Measurements from ENCODE around the gene LCN15.
"Not testable (repeated sequence)": the region's sequence is repeated elsewhere in the genome, so short reads cannot be mapped to it uniquely, and the experiment has no call there.

Gene LCN15

GRCh38 chr9:136787690-136788400 is 23.5 kb upstream of the LCN15 start:
- Histone ChIP-seq H3K27ac (ENCODE audit: low read depth in 2 of 2, low read length in 2 of 2) (peak overlapping the region; percentile 97 to 100), H3K36me3 (ENCODE audit: control insufficient read depth in 2 of 2, insufficient read depth in 2 of 2, low read length in 2 of 2) (peaks cover 0 to 3% of the 10 kb centered on the region in 2 donors), H3K27me3 (ENCODE audit: control insufficient read depth in 2 of 2, insufficient read depth in 2 of 2, low read length in 2 of 2) (peaks cover 0 to 3% of the 10 kb centered on the region in 2 donors), H3K4me3 (ENCODE audit: low read length in 2 of 2) (peak overlapping the region; percentile 20 to 66), H3K9me3 (ENCODE audit: control insufficient read depth in 2 of 2, low read length in 2 of 2) (no peaks in the 10 kb centered on the region), H3K4me1 (ENCODE audit: control insufficient read depth in 2 of 2, insufficient read depth in 2 of 2, low read length in 2 of 2) (peaks cover 35 to 45% of the 10 kb centered on the region in 2 donors), H3K9ac (ENCODE audit: low read depth in 1 of 2, low read length in 2 of 2) (peak overlapping the region; percentile 68 to 75)

- not testable (repeated sequence) for H3K9me3 ChIP-seq (ENCODE audit: control insufficient read depth in 2 of 2, low read length in 2 of 2); H3K4me3 ChIP-seq (ENCODE audit: low read length in 2 of 2); H3K27ac ChIP-seq (ENCODE audit: low read depth in 2 of 2, low read length in 2 of 2); H3K36me3 ChIP-seq (ENCODE audit: control insufficient read depth in 2 of 2, insufficient read depth in 2 of 2, low read length in 2 of 2); H3K27me3 ChIP-seq (ENCODE audit: control insufficient read depth in 2 of 2, insufficient read depth in 2 of 2, low read length in 2 of 2)
- H3K9ac ChIP-seq (ENCODE audit: low read depth in 1 of 2, low read length in 2 of 2), result peak overlapping the region in 1 of 2 donors; percentile 4
- peaks cover 27 to 37% of the 10 kb centered on the region in 2 donors for H3K4me1 ChIP-seq (ENCODE audit: control insufficient read depth in 2 of 2, insufficient read depth in 2 of 2, low read length in 2 of 2)
Observed at GRCh38 chr9:136786983-136787382, 22.7 kb upstream of the LCN15 start.

- H3K27ac ChIP-seq (ENCODE audit: low read depth in 2 of 2, low read length in 2 of 2), result no peak overlapping the region
- no peaks in the 10 kb centered on the region for H3K9me3 ChIP-seq (ENCODE audit: control insufficient read depth in 2 of 2, low read length in 2 of 2)
- H3K36me3 ChIP-seq (ENCODE audit: control insufficient read depth in 2 of 2, insufficient read depth in 2 of 2, low read length in 2 of 2), result no peaks in the 10 kb centered on the region
- H3K4me3 ChIP-seq (ENCODE audit: low read length in 2 of 2), result no peak overlapping the region
- H3K27me3 ChIP-seq (ENCODE audit: control insufficient read depth in 2 of 2, insufficient read depth in 2 of 2, low read length in 2 of 2), result peaks cover 0 to 3% of the 10 kb centered on the region in 2 donors
- H3K9ac ChIP-seq (ENCODE audit: low read depth in 1 of 2, low read length in 2 of 2), result no peak overlapping the region
- peaks cover 23 to 34% of the 10 kb centered on the region in 2 donors for H3K4me1 ChIP-seq (ENCODE audit: control insufficient read depth in 2 of 2, insufficient read depth in 2 of 2, low read length in 2 of 2)
Observed at GRCh38 chr9:136786451-136786850, 22.1 kb upstream of the LCN15 start.

GRCh38 chr9:136785565-136786355 is 21.4 kb upstream of the LCN15 start:
- H3K4me1 ChIP-seq (ENCODE audit: control insufficient read depth in 2 of 2, insufficient read depth in 2 of 2, low read length in 2 of 2), result peaks cover 23 to 36% of the 10 kb centered on the region in 2 donors
- not testable (repeated sequence) for H3K9ac ChIP-seq (ENCODE audit: low read depth in 1 of 2, low read length in 2 of 2); H3K27ac ChIP-seq (ENCODE audit: low read depth in 2 of 2, low read length in 2 of 2); H3K36me3 ChIP-seq (ENCODE audit: control insufficient read depth in 2 of 2, insufficient read depth in 2 of 2, low read length in 2 of 2); H3K9me3 ChIP-seq (ENCODE audit: control insufficient read depth in 2 of 2, low read length in 2 of 2); H3K27me3 ChIP-seq (ENCODE audit: control insufficient read depth in 2 of 2, insufficient read depth in 2 of 2, low read length in 2 of 2); H3K4me3 ChIP-seq (ENCODE audit: low read length in 2 of 2)

- H3K27me3 ChIP-seq (ENCODE audit: control insufficient read depth in 2 of 2, insufficient read depth in 2 of 2, low read length in 2 of 2), result peaks cover 0 to 3% of the 10 kb centered on the region in 2 donors
- H3K36me3 ChIP-seq (ENCODE audit: control insufficient read depth in 2 of 2, insufficient read depth in 2 of 2, low read length in 2 of 2), result no peaks in the 10 kb centered on the region
- no peak overlapping the region for H3K4me3 ChIP-seq (ENCODE audit: low read length in 2 of 2)
- peaks cover 17 to 37% of the 10 kb centered on the region in 2 donors for H3K4me1 ChIP-seq (ENCODE audit: control insufficient read depth in 2 of 2, insufficient read depth in 2 of 2, low read length in 2 of 2)
- H3K9ac ChIP-seq (ENCODE audit: low read depth in 1 of 2, low read length in 2 of 2), result no peak overlapping the region
- H3K27ac ChIP-seq (ENCODE audit: low read depth in 2 of 2, low read length in 2 of 2), result no peak overlapping the region
- no peaks in the 10 kb centered on the region for H3K9me3 ChIP-seq (ENCODE audit: control insufficient read depth in 2 of 2, low read length in 2 of 2)
Observed at GRCh38 chr9:136784997-136785361, 20.7 kb upstream of the LCN15 start.

GRCh38 chr9:136784249-136784996 is 20.1 kb upstream of the LCN15 start:
- Histone ChIP-seq H3K4me3 (ENCODE audit: low read length in 2 of 2) (no peak overlapping the region), H3K9ac (ENCODE audit: low read depth in 1 of 2, low read length in 2 of 2) (no peak overlapping the region), H3K9me3 (ENCODE audit: control insufficient read depth in 2 of 2, low read length in 2 of 2) (no peaks in the 10 kb centered on the region), H3K36me3 (ENCODE audit: control insufficient read depth in 2 of 2, insufficient read depth in 2 of 2, low read length in 2 of 2) (no peaks in the 10 kb centered on the region), H3K27ac (ENCODE audit: low read depth in 2 of 2, low read length in 2 of 2) (no peak overlapping the region), H3K27me3 (ENCODE audit: control insufficient read depth in 2 of 2, insufficient read depth in 2 of 2, low read length in 2 of 2) (peaks cover 0 to 3% of the 10 kb centered on the region in 2 donors), H3K4me1 (ENCODE audit: control insufficient read depth in 2 of 2, insufficient read depth in 2 of 2, low read length in 2 of 2) (peaks cover 11 to 34% of the 10 kb centered on the region in 2 donors)

GRCh38 chr9:136782452-136782851 is 18.1 kb upstream of the LCN15 start:
- no peak overlapping the region for H3K27ac ChIP-seq (ENCODE audit: low read depth in 2 of 2, low read length in 2 of 2)
- H3K27me3 ChIP-seq (ENCODE audit: control insufficient read depth in 2 of 2, insufficient read depth in 2 of 2, low read length in 2 of 2), result peaks cover 0 to 3% of the 10 kb centered on the region in 2 donors
- peaks cover 8 to 33% of the 10 kb centered on the region in 2 donors for H3K4me1 ChIP-seq (ENCODE audit: control insufficient read depth in 2 of 2, insufficient read depth in 2 of 2, low read length in 2 of 2)
- H3K36me3 ChIP-seq (ENCODE audit: control insufficient read depth in 2 of 2, insufficient read depth in 2 of 2, low read length in 2 of 2), result no peaks in the 10 kb centered on the region
- H3K9me3 ChIP-seq (ENCODE audit: control insufficient read depth in 2 of 2, low read length in 2 of 2), result no peaks in the 10 kb centered on the region
- H3K4me3 ChIP-seq (ENCODE audit: low read length in 2 of 2), result no peak overlapping the region
- H3K9ac ChIP-seq (ENCODE audit: low read depth in 1 of 2, low read length in 2 of 2), result no peak overlapping the region

DNA sequence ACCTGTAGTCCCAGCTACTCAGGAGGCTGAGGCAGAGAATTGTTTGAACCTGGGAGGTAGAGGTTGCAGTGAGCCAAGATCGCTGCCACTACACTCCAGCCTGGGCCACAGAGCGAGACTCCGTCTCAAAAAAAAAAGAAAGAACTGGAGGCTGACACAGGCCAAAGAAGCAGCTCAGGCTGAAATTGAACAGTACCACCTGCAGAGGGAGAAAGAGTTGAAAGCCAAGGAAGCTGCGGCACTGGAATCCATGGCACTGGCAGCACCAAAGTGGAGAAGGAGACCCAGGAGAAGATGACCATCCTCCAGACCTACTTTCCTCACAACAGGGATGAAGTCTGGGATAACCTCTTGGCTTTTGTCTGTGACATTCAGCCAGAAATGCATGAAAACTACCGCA is 15.5 kb upstream of the LCN15 start:
- peaks cover 12 to 35% of the 10 kb centered on the region in 2 donors for H3K4me1 ChIP-seq (ENCODE audit: control insufficient read depth in 2 of 2, insufficient read depth in 2 of 2, low read length in 2 of 2)
- no peaks in the 10 kb centered on the region for H3K36me3 ChIP-seq (ENCODE audit: control insufficient read depth in 2 of 2, insufficient read depth in 2 of 2, low read length in 2 of 2)
- no peak overlapping the region for H3K9ac ChIP-seq (ENCODE audit: low read depth in 1 of 2, low read length in 2 of 2)
- H3K27ac ChIP-seq (ENCODE audit: low read depth in 2 of 2, low read length in 2 of 2), result no peak overlapping the region
- H3K9me3 ChIP-seq (ENCODE audit: control insufficient read depth in 2 of 2, low read length in 2 of 2), result no peaks in the 10 kb centered on the region
- H3K27me3 ChIP-seq (ENCODE audit: control insufficient read depth in 2 of 2, insufficient read depth in 2 of 2, low read length in 2 of 2), result peaks cover 0 to 2% of the 10 kb centered on the region in 2 donors
- H3K4me3 ChIP-seq (ENCODE audit: low read length in 2 of 2), result no peak overlapping the region

DNA sequence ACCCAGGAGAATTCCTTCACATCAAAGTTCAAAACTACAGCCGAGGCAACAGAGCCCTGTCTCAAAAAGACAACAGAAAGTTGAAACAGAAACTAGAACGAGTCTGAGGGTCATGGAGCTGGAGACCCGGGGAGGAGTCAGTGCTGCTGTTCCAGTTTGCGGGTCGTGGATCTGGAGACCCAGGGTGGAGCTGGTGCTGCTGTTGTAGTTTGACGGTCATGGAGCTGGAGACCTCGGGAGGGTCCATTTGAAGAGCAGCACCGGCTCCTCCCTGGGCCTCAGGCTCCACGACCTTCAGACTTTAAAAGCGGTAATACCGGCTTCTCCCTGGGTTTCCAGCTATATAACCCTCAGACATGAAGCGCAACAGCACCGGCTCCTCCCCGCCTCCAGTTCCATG is 13.0 kb upstream of the LCN15 start:
- no peaks in the 10 kb centered on the region for H3K27me3 ChIP-seq (ENCODE audit: control insufficient read depth in 2 of 2, insufficient read depth in 2 of 2, low read length in 2 of 2)
- peaks cover 3% of the 10 kb centered on the region in 2 donors for H3K9me3 ChIP-seq (ENCODE audit: control insufficient read depth in 2 of 2, low read length in 2 of 2)
- H3K27ac ChIP-seq (ENCODE audit: low read depth in 2 of 2, low read length in 2 of 2), result peak overlapping the region; percentile 52 to 75
- peak overlapping the region in 1 of 2 donors; percentile 49 for H3K9ac ChIP-seq (ENCODE audit: low read depth in 1 of 2, low read length in 2 of 2)
- H3K4me1 ChIP-seq (ENCODE audit: control insufficient read depth in 2 of 2, insufficient read depth in 2 of 2, low read length in 2 of 2), result peaks cover 12 to 35% of the 10 kb centered on the region in 2 donors
- H3K4me3 ChIP-seq (ENCODE audit: low read length in 2 of 2), result peak overlapping the region in 1 of 2 donors; percentile 40
- H3K36me3 ChIP-seq (ENCODE audit: control insufficient read depth in 2 of 2, insufficient read depth in 2 of 2, low read length in 2 of 2), result no peaks in the 10 kb centered on the region

- peaks cover 3% of the 10 kb centered on the region in 2 donors for H3K9me3 ChIP-seq (ENCODE audit: control insufficient read depth in 2 of 2, low read length in 2 of 2)
- H3K4me3 ChIP-seq (ENCODE audit: low read length in 2 of 2), result peak overlapping the region in 1 of 2 donors; percentile 40
- peak overlapping the region; percentile 45 to 75 for H3K27ac ChIP-seq (ENCODE audit: low read depth in 2 of 2, low read length in 2 of 2)
- H3K36me3 ChIP-seq (ENCODE audit: control insufficient read depth in 2 of 2, insufficient read depth in 2 of 2, low read length in 2 of 2), result no peaks in the 10 kb centered on the region
- H3K27me3 ChIP-seq (ENCODE audit: control insufficient read depth in 2 of 2, insufficient read depth in 2 of 2, low read length in 2 of 2), result no peaks in the 10 kb centered on the region
- peak overlapping the region in 1 of 2 donors; percentile 49 for H3K9ac ChIP-seq (ENCODE audit: low read depth in 1 of 2, low read length in 2 of 2)
- H3K4me1 ChIP-seq (ENCODE audit: control insufficient read depth in 2 of 2, insufficient read depth in 2 of 2, low read length in 2 of 2), result peaks cover 12 to 34% of the 10 kb centered on the region in 2 donors
Observed at GRCh38 chr9:136776947-136777346, 12.6 kb upstream of the LCN15 start.
